Stimulated activated naive CD8-positive, alpha-beta T cell treated with anti-CD3 and anti-CD28 coated beads, Interleukin-15, Interleukin-2, amounts not matched to agents 100 U/mL and 50 U/mL, for 24 hours (primary cell): Measurements from ENCODE around the gene CCM2L.

Source experiments
- ATAC-seq: fragments of 150-1000 bp; cut with Tn5 transposase; one replicate; pipeline ENCODE4 v1.10.0; 2021
- DNase-seq: peaks from one replicate; pipeline ENCODE4 v3.0.0; 2021

Gene CCM2L

GRCh38 chr20:32057656-32058184 lies 47.5 kb downstream of the CCM2L start:
- DNase-seq (no peak), ATAC-seq (no peak)

DNA sequence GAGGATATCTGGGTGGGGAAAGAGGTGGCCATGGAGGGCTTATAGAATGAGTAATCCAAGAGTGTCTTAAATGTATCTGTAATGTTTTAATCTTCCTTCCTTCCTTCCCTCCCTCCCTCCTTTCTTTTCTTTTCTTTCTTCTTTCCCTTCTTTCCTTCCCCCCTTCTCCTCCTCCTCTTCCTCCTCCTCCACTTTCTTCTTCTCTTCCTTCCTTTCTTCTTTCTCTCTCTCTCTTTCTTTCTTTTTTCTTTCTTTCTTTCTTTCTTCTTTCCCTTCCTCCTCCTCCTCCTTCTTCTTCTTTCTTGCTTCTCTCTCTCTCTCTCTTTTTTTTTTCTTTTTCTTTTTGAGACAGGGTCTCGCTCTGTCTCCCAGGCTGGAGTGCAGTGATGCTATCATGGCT lies 49.0 kb downstream of the CCM2L start:
- DNase-seq = no peak
- no peak for ATAC-seq

DNA sequence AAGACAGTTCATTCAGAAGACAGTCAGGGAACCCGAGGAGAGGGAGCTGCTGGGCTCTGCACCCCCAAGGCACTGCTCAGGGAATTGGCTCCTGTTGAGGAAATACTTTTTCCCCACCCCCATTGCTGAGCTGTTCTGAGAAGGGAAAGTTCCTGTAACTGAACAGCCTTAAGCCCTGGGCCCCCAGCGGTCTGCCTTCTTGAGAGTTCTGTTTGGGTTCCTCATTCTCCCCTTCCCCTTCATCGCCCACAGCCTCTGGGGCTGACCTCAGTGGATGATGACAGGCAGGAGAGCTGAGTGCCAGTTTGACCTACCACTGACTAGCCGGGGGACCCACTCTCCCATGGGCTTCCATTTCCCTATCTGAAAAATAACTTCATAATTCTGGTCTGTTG lies 52.5 kb downstream of the CCM2L start:
- peak; percentile 16 for DNase-seq
- ATAC-seq = peak; percentile 50

- DNase-seq (no peak), ATAC-seq (no peak)
Observed at GRCh38 chr20:32063695-32064094, 53.5 kb downstream of the CCM2L start.

DNA sequence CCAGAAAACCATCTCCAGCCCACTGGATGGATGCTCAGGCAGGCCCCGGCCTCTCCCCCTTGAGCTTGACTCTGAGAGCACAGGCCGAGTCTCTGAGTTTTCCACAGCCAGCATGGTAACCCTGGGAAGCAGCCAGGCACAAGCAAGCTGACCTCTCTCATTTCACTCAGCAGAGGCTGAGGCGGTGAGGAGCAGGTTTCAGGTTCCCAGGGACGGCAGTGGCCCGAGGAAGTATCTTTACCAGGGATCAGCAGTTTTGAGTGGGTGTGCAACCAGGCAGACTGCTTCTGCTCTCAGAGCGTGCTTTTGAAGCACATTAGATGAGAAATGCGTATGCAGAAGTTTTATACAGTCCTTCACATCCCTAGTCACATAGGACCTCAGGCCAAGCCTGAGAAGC lies 54.4 kb downstream of the CCM2L start:
- DNase-seq (no peak), ATAC-seq (no peak)

DNA sequence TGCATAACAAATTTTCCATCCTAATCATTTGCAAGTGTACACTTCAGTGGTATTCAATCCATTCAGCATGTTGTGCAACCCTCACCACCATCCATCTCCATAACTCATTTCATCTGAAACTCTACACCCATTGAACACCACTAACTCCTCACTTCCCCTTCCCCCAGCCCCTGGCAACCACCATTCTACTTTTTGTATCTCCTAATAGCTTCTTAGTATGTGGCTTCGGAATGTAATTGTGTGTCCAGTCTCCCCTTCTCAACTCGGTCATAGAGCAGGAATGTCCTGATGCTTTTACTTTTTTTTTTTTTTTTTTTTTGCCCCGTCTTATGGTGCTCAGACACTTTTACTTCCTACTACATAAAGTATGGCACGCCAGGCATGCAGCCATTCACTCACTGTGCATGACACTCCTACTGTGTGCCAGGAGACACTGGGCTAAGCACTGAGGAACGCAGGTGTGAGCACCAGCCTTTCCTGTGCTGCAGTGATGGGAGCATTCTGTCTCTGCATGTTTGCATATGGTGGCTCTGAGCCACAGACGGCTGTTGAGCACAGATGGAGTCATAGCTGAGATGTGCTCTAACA lies 57.1 kb downstream of the CCM2L start:
- ATAC-seq (no peak), DNase-seq (no peak)

GRCh38 chr20:32068174-32068573 lies 57.9 kb downstream of the CCM2L start:
- DNase-seq (no peak), ATAC-seq (no peak)

GRCh38 chr20:32069711-32070110 lies 59.5 kb downstream of the CCM2L start:
- DNase-seq (no peak), ATAC-seq (no peak)

GRCh38 chr20:32070282-32070681 lies 60.0 kb downstream of the CCM2L start:
- no peak for ATAC-seq
- no peak for DNase-seq

DNA sequence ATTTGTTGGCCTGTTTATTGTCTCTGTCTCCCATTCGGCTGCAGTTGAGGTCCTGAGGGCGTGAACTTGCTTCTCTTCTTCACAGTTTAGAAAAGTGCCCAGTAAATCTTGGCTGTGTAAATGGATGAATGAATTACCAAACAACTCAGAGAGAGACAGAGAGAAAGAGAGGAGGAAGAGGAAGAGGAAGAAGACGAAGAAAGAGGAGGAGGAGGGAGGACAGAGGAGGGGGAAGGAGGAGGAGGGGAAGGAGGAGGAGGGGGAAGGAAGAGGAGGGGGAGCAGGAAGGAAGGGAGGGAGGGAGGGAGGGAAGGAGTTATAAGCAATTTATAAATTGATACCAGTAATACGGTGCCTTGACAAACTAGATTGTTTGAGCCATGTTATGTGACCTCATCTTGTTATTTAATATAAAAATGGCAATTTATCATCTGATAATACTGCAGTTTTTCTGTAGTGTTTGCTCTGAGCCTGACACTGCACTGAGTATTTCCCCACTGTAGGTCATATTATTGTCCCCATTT lies 60.5 kb downstream of the CCM2L start:
- DNase-seq (no peak), ATAC-seq (no peak)

GRCh38 chr20:32071395-32072167 lies 61.3 kb downstream of the CCM2L start:
- no peak for ATAC-seq

GRCh38 chr20:32072168-32072750 lies 62.0 kb downstream of the CCM2L start:
- no peak for DNase-seq
- no peak for ATAC-seq

More at GRCh38 chr20:32071395-32072167, 61.3 kb downstream of the CCM2L start:
- DNase-seq = no peak

DNA sequence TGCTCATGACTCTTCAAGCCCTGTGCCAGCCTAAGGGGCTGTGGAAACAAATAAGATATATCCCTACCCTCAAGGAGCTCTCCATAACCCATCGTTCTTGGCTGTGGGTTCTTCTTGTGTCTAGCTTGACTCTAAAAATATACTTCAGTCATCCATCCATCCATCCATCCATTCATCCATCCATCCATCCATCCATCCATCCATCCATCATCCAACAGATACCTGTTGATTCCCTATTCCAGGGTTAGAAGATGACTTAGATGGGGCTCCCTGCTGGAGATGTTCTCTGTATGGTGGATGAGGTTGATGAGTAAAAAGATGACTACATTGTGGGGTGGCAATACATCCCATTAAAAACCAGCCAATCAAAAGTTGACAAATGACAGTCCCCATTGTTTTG lies 65.3 kb downstream of the CCM2L start:
- no peak for ATAC-seq

DNA sequence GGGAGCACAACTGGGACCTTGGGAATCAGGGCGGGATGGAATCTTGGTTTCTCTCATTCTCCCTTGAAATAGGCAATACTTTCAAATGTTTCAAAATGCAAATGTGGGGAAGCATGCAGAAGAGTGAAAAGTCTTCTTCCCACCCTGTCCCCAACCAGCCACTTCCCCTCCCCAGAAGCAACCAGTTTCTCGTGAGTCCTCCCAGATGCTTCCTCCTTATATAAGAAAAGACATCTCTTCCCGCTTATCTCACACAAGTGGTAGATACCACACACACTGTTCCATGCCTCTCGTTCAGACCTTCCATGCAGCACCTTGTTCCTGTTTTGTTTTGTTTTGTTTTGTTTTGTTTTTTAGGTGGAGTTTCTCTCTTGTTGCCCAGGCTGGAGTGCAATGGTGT lies 67.0 kb downstream of the CCM2L start:
- no peak for ATAC-seq
- DNase-seq = no peak

More for the DNA sequence above, 65.3 kb downstream of the CCM2L start:
- no peak for DNase-seq

- DNase-seq (no peak), ATAC-seq (no peak)
Observed at GRCh38 chr20:32078322-32078721, 68.1 kb downstream of the CCM2L start.

- no peak for DNase-seq
Observed at GRCh38 chr20:32078791-32079190, 68.6 kb downstream of the CCM2L start.

GRCh38 chr20:32079655-32080109 lies 69.4 kb downstream of the CCM2L start:
- no peak for DNase-seq
- no peak for ATAC-seq

More at GRCh38 chr20:32078791-32079190, 68.6 kb downstream of the CCM2L start:
- no peak for ATAC-seq

GRCh38 chr20:32080783-32081182 lies 70.5 kb downstream of the CCM2L start:
- ATAC-seq = no peak
- DNase-seq = no peak
